ENCODE data around the gene NOP9.
"Not testable (repeated sequence)": the region's sequence is repeated elsewhere in the genome, so short reads cannot be mapped to it uniquely, and the experiment has no call there.

Gene NOP9

GRCh38 chr14:24349742-24350141, 50.1 kb downstream of the NOP9 start:
- H3K27me3 ChIP-seq (ENCODE audit: low read depth, low read length), result no peaks in the 10 kb centered on the region
- peaks cover 0 to 8% of the 10 kb centered on the region in 2 donors for H3K4me1 ChIP-seq (ENCODE audit: control insufficient read depth in 1 of 2, insufficient read depth in 2 of 2, low read length in 2 of 2)
- H3K36me3 ChIP-seq (ENCODE audit: control insufficient read depth in 1 of 2, insufficient read depth in 2 of 2, low read length in 2 of 2), result no peaks in the 10 kb centered on the region
- H3K4me3 ChIP-seq (ENCODE audit: low read depth in 1 of 2, low read length in 2 of 2), result no peak overlapping the region
- H3K27ac ChIP-seq (ENCODE audit: low read length), result no peak overlapping the region
- H3K9me3 ChIP-seq (ENCODE audit: control insufficient read depth in 1 of 2, low read length in 2 of 2), result no peaks in the 10 kb centered on the region

- H3K4me1 ChIP-seq (ENCODE audit: control insufficient read depth in 1 of 2, insufficient read depth in 2 of 2, low read length in 2 of 2), result peaks cover 0 to 8% of the 10 kb centered on the region in 2 donors
- no peak overlapping the region for H3K27ac ChIP-seq (ENCODE audit: low read length)
- H3K27me3 ChIP-seq (ENCODE audit: low read depth, low read length), result no peaks in the 10 kb centered on the region
- no peak overlapping the region for H3K4me3 ChIP-seq (ENCODE audit: low read depth in 1 of 2, low read length in 2 of 2)
- H3K9me3 ChIP-seq (ENCODE audit: control insufficient read depth in 1 of 2, low read length in 2 of 2), result no peaks in the 10 kb centered on the region
- no peaks in the 10 kb centered on the region for H3K36me3 ChIP-seq (ENCODE audit: control insufficient read depth in 1 of 2, insufficient read depth in 2 of 2, low read length in 2 of 2)
Measured at GRCh38 chr14:24351517-24351916, 51.9 kb downstream of the NOP9 start.

GRCh38 chr14:24353559-24354481, 54.2 kb downstream of the NOP9 start:
- no peak overlapping the region for H3K27ac ChIP-seq (ENCODE audit: low read length)

GRCh38 chr14:24354482-24354825, 54.8 kb downstream of the NOP9 start:
- H3K27ac ChIP-seq (ENCODE audit: low read length); H3K4me1 ChIP-seq (ENCODE audit: control insufficient read depth in 1 of 2, insufficient read depth in 2 of 2, low read length in 2 of 2); H3K4me3 ChIP-seq (ENCODE audit: low read depth in 1 of 2, low read length in 2 of 2); H3K27me3 ChIP-seq (ENCODE audit: low read depth, low read length); H3K9me3 ChIP-seq (ENCODE audit: control insufficient read depth in 1 of 2, low read length in 2 of 2); H3K36me3 ChIP-seq (ENCODE audit: control insufficient read depth in 1 of 2, insufficient read depth in 2 of 2, low read length in 2 of 2): not testable (repeated sequence)

More at GRCh38 chr14:24353559-24354481, 54.2 kb downstream of the NOP9 start:
- Histone ChIP-seq H3K4me1 (ENCODE audit: control insufficient read depth in 1 of 2, insufficient read depth in 2 of 2, low read length in 2 of 2) (peaks cover 0 to 8% of the 10 kb centered on the region in 2 donors), H3K27me3 (ENCODE audit: low read depth, low read length) (no peaks in the 10 kb centered on the region), H3K4me3 (ENCODE audit: low read depth in 1 of 2, low read length in 2 of 2) (no peak overlapping the region), H3K9me3 (ENCODE audit: control insufficient read depth in 1 of 2, low read length in 2 of 2) (no peaks in the 10 kb centered on the region), H3K36me3 (ENCODE audit: control insufficient read depth in 1 of 2, insufficient read depth in 2 of 2, low read length in 2 of 2) (no peaks in the 10 kb centered on the region)

- Histone ChIP-seq H3K4me1 (ENCODE audit: control insufficient read depth in 1 of 2, insufficient read depth in 2 of 2, low read length in 2 of 2) (peaks cover 0 to 8% of the 10 kb centered on the region in 2 donors), H3K4me3 (ENCODE audit: low read depth in 1 of 2, low read length in 2 of 2) (no peak overlapping the region), H3K9me3 (ENCODE audit: control insufficient read depth in 1 of 2, low read length in 2 of 2) (no peaks in the 10 kb centered on the region), H3K36me3 (ENCODE audit: control insufficient read depth in 1 of 2, insufficient read depth in 2 of 2, low read length in 2 of 2) (no peaks in the 10 kb centered on the region), H3K27ac (ENCODE audit: low read length) (no peak overlapping the region), H3K27me3 (ENCODE audit: low read depth, low read length) (no peaks in the 10 kb centered on the region)
Measured at GRCh38 chr14:24355009-24355408, 55.4 kb downstream of the NOP9 start.

- Histone ChIP-seq H3K4me3 (ENCODE audit: low read depth in 1 of 2, low read length in 2 of 2) (no peak overlapping the region), H3K4me1 (ENCODE audit: control insufficient read depth in 1 of 2, insufficient read depth in 2 of 2, low read length in 2 of 2) (peaks cover 0 to 8% of the 10 kb centered on the region in 2 donors), H3K27ac (ENCODE audit: low read length) (no peak overlapping the region), H3K36me3 (ENCODE audit: control insufficient read depth in 1 of 2, insufficient read depth in 2 of 2, low read length in 2 of 2) (no peaks in the 10 kb centered on the region), H3K27me3 (ENCODE audit: low read depth, low read length) (no peaks in the 10 kb centered on the region), H3K9me3 (ENCODE audit: control insufficient read depth in 1 of 2, low read length in 2 of 2) (no peaks in the 10 kb centered on the region)
Measured at GRCh38 chr14:24356208-24356607, 56.6 kb downstream of the NOP9 start.

Measured in muscle layer of duodenum (tissue), 2 donors.